HG02840 (cell line): ENCODE data around the gene STAB2.

Source experiments
- ATAC-seq: cut with Tn5 transposase; IDR thresholded peaks from one replicate; pipeline ENCODE4 v1.9.1; 2021; ENCODE audit warnings: mild to moderate bottlenecking, moderate library complexity, moderate number of reproducible peaks; ENCODE audit not compliant: unreplicated experiment, low FRiP score

STAB2 gene

DNA sequence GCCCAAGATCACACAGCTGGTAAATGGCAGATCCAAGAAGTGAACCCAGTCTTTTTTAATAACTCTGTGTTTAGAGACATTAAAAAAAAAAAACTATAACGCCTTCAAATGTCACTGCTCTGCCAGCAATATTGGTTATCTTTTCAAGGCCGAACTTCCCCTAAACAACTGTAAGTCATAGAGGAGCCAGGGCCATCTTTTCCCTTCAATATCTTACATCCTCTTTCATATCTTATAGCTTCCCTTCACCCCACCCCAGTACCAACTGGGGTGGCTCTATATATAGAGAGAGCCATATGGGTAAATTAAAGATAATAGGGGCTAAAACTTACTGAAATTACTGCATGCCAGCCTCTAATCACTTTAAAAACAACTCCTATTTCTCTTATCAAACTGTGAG, 100.2 kb downstream of the STAB2 start:
- ATAC-seq = no peak

DNA sequence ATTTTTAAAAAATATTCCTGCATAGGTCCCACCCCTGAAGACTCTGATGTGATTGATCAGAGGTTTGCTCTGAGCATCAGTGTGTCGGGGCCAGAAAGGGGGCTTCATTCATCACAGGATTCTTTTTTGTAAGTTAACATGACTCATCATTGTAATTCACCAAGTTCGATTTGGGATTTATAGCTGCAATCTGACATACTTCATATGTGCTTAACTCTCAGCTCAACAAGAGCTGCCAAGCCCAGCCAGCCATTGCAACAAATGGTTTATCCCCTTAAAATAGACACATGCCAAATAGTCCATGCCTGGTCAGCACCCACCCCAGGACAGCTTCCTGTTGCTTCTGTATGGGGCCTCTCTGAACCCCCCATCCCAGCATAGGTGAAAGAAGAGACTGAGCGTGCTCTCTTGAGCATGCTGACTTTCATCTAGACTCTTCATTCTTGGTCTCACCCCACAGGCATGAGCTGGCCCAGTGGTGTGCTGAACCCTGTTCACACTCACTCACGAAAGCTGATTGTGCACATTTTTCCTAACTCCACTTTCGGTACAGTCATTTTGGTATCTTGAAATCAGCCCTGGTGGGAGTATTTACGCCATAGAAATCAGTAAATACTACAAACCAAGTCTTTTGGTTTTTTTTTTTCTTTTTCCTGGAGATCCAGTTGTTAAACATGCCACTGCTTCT, 101.4 kb downstream of the STAB2 start:
- no peak for ATAC-seq

DNA sequence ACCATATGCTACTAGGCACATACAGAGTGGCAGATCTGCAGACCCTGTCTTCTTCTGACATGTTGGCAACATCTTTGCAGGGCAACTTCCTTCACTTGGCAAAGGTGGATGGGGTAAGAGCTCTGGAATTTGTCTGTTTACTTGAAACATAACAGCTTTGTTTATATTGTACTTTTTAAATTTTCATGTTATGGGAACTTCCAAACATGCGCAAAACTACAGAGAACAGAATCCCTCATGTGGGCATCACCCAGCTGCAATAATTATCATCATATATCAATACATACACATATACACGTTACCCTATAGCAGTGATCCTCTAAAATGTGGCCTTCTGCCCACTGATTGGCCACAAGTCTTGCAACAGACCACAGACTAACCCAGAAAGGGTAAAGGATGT, 103.4 kb downstream of the STAB2 start:
- no peak for ATAC-seq

DNA sequence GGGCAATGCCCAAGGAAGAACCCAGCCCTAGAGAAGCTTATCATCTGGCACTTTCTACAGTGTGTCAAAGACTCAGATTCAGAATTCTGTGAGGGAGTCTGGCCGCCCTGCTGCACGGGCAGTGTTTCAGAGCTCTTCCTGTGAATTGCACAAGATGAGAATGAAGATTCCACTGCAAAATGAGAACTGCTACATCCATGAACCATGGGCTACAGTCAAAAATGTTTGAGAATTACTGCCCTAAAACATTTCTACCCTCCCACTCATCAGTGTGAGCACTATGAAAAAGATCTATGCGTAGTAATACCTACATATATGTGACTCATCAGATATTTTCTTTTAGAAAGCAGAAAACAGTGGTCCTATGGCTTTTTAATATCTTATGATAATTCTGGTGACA, 104.0 kb downstream of the STAB2 start:
- ATAC-seq = no peak

DNA sequence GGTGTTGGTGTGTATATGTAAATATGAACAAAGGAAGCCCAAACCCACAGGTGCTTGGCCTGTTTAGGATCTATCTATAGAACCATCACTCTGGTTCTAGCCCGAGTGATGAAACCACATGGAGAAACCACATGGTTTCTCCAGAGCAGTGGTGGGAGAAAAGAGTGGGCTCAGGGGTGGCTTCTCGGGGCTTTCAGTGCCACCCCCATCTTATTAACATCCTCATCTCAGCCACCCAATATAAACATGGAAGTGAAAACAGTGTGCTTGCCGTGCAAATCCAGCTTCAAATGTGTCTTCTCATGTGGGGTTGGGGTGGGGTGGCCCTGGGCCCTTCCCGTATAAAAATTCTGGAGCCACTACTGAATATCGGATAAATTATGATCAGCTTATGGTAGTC, 109.0 kb downstream of the STAB2 start:
- ATAC-seq = no peak

DNA sequence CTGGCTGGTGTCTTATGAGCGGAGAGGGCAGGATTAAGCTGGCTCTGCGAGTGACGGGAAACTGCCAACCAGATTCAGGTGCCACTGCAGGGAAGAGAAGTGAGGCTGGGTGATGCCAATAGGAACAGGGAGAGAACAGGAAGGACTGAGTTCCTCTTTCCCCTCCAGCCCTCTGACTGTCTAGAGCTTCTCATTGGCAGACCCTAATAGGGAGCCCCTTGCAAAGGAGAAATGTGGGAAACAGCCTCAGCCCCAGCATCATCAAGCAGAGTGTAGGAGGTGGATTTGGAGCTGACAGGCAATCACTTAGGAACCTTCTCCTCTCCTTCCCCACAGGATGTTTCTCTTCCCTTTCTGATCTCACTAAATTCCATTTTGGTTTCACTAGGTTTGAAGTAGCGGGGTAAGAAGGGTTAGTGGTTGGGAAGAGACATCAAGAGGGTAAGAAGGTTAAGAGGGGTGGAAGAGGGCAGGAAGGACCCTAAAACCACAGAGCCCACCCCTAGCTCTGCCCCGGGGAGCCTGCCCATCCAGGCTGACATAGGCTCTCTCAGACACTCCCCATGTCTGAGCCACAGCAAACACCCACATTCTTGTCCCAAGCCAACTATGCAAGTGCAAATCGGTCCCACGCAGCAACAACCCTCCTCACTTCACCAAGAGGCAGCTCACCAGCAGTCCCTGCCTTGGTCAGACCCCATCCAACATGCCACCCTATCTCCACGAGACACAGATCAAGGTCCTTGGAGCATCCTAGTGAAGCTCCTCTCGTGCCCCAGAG, 111.1 kb downstream of the STAB2 start:
- no peak for ATAC-seq

GRCh38 chr12:103698752-103699560, 111.9 kb downstream of the STAB2 start:
- ATAC-seq = no peak

DNA sequence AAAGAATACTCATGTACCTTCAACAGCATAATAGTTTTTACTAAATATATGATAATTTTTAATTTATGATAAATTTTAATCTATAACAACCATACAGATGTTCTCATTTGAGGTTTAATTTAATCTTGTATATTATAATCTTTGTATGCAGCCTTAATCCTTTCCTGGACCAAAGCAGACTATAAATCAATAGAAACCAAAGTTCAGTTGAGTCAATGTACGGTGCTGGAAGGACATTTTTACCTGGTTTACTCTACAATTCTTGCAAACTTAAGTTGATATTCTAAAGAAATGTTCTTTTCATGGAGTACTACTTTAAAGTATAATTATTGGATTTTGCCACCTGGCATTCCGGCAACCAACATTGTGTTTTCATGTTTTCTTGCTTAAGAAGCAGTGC, 118.0 kb downstream of the STAB2 start:
- ATAC-seq = no peak

- ATAC-seq = no peak
These were observed 118.9 kb downstream of the STAB2 start for GRCh38 chr12:103705927-103706326.

DNA sequence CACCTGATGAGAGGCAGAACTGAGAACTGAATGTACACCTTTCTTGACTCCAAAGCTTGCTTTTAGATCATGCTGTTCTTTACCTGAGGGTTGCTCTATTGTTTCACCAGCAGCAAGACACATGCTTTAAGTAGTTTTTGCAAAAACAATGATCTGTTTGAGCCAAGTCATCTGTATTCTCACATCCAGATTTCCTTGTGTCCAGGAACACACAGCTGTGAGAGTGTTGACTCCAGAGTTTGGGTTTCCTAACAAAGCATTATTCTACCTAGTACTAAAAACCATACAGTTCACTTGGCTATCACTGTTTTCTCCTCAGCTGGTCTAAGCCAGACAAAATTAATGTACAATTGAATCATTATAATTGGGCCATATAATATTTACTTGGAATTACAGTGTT, 120.4 kb downstream of the STAB2 start:
- no peak for ATAC-seq

- no peak for ATAC-seq
These were observed 123.5 kb downstream of the STAB2 start for GRCh38 chr12:103710544-103710943.

DNA sequence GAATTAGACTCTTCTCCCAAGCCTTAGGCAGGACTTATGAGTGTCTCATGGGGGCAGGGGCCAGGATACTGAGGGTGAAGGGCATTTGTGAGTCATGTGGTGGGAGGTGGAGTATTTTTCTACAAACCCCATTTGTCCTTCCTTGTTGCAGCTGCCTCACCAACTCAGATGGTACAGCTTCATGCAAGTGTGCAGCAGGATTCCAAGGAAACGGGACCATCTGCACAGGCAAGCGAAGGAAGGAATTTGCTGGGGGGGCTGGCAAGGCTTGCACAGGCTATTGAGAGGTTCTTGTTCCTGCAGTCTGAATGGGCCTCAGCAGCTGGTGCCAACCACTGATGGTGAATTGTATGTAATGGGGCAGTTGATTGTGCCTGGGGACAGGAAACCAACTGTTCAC, 125.1 kb downstream of the STAB2 start:
- no peak for ATAC-seq

- ATAC-seq = no peak
These were observed 128.4 kb downstream of the STAB2 start for GRCh38 chr12:103715494-103715893.

GRCh38 chr12:103716517-103717196, 129.6 kb downstream of the STAB2 start:
- ATAC-seq = no peak

DNA sequence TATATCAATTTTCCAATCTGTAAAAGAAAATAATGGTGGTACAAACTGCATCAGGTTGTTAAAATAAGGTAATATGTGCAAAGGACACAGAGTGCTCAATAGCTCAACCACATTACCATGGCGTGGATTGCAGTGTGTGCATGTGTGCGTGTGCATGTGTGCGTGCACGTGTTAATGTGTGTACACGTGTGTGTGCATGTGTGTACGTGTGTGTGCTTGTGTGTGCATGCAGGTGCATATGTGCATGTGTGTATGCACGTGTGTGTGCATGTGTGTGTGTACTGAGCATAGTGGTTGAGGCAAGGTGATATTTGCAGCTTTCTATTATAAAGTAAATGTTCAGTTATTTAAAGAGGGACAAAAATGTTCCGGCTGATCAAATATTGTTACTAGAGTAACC, 138.3 kb downstream of the STAB2 start:
- ATAC-seq = no peak

DNA sequence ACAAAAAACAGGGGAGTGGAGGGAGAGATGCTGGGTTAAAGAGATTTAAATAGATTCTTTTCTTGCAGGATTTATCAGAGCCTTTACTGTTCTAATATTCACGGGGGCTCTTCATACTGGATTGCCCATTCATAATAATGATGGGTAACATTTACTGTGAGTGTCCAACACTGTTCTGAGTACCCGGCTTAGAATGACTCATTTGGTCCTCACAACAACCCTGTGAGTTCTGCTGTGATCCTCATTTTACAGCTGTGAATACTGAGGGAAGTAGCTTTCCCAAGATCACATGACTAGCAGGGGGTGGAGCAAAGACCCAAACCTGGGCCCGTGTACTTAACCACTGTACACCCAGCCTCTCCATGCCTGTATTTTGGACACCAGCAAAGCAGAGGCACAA, 140.6 kb downstream of the STAB2 start:
- no peak for ATAC-seq

GRCh38 chr12:103728323-103728722, 141.2 kb downstream of the STAB2 start:
- no peak for ATAC-seq

GRCh38 chr12:103729499-103729898, 142.4 kb downstream of the STAB2 start:
- ATAC-seq = no peak

GRCh38 chr12:103731539-103731938, 144.5 kb downstream of the STAB2 start:
- no peak for ATAC-seq

DNA sequence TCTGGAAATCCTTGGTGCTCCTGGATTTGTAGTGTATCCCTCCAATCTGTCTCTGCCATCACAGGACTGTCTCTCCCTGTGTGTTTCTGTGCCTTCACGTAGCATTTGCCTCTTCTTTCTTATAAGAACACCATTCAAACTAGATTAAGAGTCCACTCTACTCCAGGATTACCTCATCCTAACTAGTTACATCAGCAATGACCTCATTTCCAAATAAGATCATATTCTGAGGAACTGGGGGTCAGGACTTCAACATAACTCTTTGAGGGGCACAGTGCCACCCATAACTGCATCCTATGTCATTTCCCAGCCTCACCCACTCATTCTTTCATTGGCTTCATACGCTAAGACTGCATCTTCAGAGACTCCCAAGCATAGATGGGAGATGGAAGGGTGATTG, 147.8 kb downstream of the STAB2 start:
- ATAC-seq = no peak

GRCh38 chr12:103735291-103735690, 148.2 kb downstream of the STAB2 start:
- no peak for ATAC-seq
